ENCODE data around the gene APBB1IP. TPM values are rescaled to one million over a fixed set of nuclear protein-coding genes. Genes with fewer than 3 reads are reported as not detected.

APBB1IP gene
- total and polyA plus RNA-seq, 2 donors (not counting 3 experiments of a cell fraction or from before 2014, with no cell fraction given), result not detected

DNA sequence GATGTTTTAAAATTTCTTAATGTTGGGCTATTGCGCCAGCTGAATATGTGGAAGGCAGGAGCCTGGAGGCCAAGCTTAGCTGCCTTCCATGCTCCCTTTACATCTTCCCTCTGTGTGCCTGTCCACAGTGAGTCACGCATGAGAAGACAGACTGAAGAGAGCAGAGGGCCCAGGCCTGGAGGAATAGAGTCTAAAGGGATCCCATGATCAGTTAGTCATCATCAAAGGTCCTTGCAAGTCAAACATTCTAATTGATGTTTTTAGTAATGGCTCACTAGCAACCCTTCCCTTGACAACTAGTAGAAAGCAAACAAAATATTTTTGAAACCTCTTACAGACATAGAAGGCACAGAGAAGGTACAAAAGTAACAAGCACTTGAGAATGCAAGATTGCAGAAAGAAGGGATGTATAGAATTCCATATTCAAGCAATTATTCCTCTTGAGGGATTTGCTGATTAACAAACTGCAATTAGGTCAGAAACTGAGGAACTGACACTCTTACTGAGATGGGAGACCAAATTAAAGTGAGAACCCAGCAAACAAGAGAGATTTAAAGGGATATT lies 30.7 kb upstream of the APBB1IP start:
- H3K4me3 ChIP-seq (replicated peaks in 1 of 3; ENCODE audit: insufficient read depth in 1 of 3, low read depth in 1 of 3, low read length in 3 of 3), result no peak overlapping the region
- H3K9me3 ChIP-seq (replicated peaks; ENCODE audit: control insufficient read depth, insufficient read depth, low read length), result peaks cover 10% of the 10 kb centered on the region
- CTCF ChIA-PET, result no interaction called here
- TF ChIP-seq MYC (IDR thresholded peaks at IDR 0.05; ENCODE audit: low read depth, low read length) (no peak), POLR2A (IDR thresholded peaks at IDR 0.05; ENCODE audit: low read depth, low read length) (no peak), FOS (IDR thresholded peaks at IDR 0.05; ENCODE audit: borderline replicate concordance, insufficient read depth, low read length) (no peak), GATA2 (IDR thresholded peaks at IDR 0.05; ENCODE audit: insufficient read depth, insufficient read length, low read depth, low read length) (no peak), POLR2AphosphoS5 (IDR thresholded peaks at IDR 0.05; ENCODE audit: insufficient read depth, low read depth, low read length) (no peak), EZH2 (IDR thresholded peaks at IDR 0.05; ENCODE audit: borderline replicate concordance, low read depth, low read length, severe bottlenecking) (no peak), JUN (IDR thresholded peaks at IDR 0.05; ENCODE audit: borderline replicate concordance, insufficient read depth, insufficient read length, low read depth) (no peak)
- TF ChIP-seq, protein P1, sequence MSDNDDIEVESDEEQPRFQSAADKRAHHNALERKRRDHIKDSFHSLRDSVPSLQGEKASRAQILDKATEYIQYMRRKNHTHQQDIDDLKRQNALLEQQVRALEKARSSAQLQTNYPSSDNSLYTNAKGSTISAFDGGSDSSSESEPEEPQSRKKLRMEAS (IDR thresholded peaks at IDR 0.05; ENCODE audit: insufficient read depth, insufficient read length), result no peak
- TF ChIP-seq, protein P2, sequence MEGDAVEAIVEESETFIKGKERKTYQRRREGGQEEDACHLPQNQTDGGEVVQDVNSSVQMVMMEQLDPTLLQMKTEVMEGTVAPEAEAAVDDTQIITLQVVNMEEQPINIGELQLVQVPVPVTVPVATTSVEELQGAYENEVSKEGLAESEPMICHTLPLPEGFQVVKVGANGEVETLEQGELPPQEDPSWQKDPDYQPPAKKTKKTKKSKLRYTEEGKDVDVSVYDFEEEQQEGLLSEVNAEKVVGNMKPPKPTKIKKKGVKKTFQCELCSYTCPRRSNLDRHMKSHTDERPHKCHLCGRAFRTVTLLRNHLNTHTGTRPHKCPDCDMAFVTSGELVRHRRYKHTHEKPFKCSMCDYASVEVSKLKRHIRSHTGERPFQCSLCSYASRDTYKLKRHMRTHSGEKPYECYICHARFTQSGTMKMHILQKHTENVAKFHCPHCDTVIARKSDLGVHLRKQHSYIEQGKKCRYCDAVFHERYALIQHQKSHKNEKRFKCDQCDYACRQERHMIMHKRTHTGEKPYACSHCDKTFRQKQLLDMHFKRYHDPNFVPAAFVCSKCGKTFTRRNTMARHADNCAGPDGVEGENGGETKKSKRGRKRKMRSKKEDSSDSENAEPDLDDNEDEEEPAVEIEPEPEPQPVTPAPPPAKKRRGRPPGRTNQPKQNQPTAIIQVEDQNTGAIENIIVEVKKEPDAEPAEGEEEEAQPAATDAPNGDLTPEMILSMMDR (IDR thresholded peaks at IDR 0.05; ENCODE audit: extremely low read depth in 1 of 2, insufficient read depth in 1 of 2, low read depth in 1 of 2, low read length in 2 of 2), result no peak
- no peak overlapping the region for H2AFZ ChIP-seq (ENCODE audit: low read depth, low read length)
- no peaks in the 10 kb centered on the region for H3K79me2 ChIP-seq (ENCODE audit: control insufficient read depth, insufficient read depth, low read length)
- dilution Hi-C loops (cut with MboI; ENCODE audit: extremely low pct_ligation_motif_present, low sequenced_read_pairs), result no loop called here
- H3K27ac ChIP-seq (ENCODE audit: insufficient read depth, low read depth, low read length), result no peak overlapping the region
- H3K36me3 ChIP-seq (ENCODE audit: control insufficient read depth in 2 of 2, extremely low read depth in 1 of 2, insufficient read depth in 2 of 2, low read length in 2 of 2), result no peaks in the 10 kb centered on the region
- POLR2A ChIA-PET, result no interaction called here
- intact Hi-C loops (cut with micrococcal nuclease), result no loop called here
- no TSS peak for BruUV-seq (replicated peaks)
- H4K20me1 ChIP-seq (replicated peaks; ENCODE audit: control insufficient read depth, extremely low read depth, insufficient read depth, low read length), result no peaks in the 10 kb centered on the region
- no peak for FAIRE-seq
- H3K9ac ChIP-seq (replicated peaks; ENCODE audit: extremely low read depth, insufficient read depth, low read length), result no peak overlapping the region
- no peaks in the 10 kb centered on the region for H3K27me3 ChIP-seq (ENCODE audit: control insufficient read depth in 2 of 2, insufficient read depth in 2 of 2, low read length in 2 of 2)
- DNase-seq (ENCODE audit: low read depth, low spot score), result no peak
- H3K9me1 ChIP-seq (replicated peaks; ENCODE audit: control insufficient read depth, extremely low read depth, insufficient read depth, low read length), result no peaks in the 10 kb centered on the region
- H3K4me1 ChIP-seq (ENCODE audit: control insufficient read depth, extremely low read depth, insufficient read depth, low read length), result no peaks in the 10 kb centered on the region
- no peak overlapping the region for H3K4me2 ChIP-seq (ENCODE audit: insufficient read depth, low read length)
